Measurements from ENCODE around the gene FCGR3A. TPM values are rescaled to one million over a fixed set of nuclear protein-coding genes. Genes with fewer than 3 reads are reported as not detected.

The FCGR3A gene
- polyA plus RNA-seq, 3 donors, result 1.8 to 1.9 (median 1.9) TPM

DNA sequence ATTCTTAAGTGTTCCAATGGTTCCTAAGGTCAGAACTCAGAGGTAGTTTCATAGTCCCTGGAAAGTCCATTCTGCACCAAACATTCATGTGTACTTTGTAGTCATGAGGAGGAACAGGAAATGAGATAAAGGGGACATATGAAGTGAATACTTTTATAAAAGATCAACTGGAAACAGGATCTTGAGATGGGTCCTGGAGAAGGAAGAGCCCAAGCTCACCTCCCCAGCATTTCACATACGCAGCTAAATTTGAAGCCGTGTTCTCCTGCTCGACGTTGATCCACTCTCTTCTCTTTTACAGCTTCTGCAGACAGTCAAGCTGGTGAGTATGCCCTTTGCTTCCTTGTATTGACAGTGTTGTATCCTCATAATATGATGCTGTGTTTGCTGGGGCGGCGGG, 43.9 kb downstream of the FCGR3A start:
- DNase-seq (ENCODE audit: low read depth in 3 of 3, low spot score in 2 of 3), result no peak

DNA sequence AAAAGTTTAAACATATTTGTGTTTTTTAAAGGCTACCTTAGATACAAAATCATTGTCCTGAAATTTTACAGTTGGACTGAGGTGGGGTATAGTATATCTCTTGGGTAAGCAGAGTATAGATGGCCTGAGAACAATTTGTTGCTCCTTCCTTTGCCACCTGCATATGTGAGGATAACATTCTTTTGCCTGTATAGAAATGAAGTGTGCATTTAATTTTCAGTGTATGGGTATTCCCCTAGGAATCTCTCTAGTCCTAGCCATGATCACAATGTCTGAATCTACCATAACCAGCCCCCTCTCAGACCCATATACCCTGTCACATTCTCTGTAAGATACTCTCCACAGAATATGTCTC, 46.2 kb downstream of the FCGR3A start:
- DNase-seq (ENCODE audit: low read depth in 3 of 3, low spot score in 2 of 3), result no peak

- DNase-seq (ENCODE audit: low read depth in 3 of 3, low spot score in 2 of 3), result no peak
These were observed 46.8 kb downstream of the FCGR3A start for GRCh38 chr1:161502641-161503393.

- DNase-seq (ENCODE audit: low read depth in 3 of 3, low spot score in 2 of 3), result no peak
These were observed 47.4 kb downstream of the FCGR3A start for GRCh38 chr1:161502181-161502580.

- DNase-seq (ENCODE audit: low read depth in 3 of 3, low spot score in 2 of 3), result no peak
These were observed 48.4 kb downstream of the FCGR3A start for GRCh38 chr1:161501234-161501633.

DNA sequence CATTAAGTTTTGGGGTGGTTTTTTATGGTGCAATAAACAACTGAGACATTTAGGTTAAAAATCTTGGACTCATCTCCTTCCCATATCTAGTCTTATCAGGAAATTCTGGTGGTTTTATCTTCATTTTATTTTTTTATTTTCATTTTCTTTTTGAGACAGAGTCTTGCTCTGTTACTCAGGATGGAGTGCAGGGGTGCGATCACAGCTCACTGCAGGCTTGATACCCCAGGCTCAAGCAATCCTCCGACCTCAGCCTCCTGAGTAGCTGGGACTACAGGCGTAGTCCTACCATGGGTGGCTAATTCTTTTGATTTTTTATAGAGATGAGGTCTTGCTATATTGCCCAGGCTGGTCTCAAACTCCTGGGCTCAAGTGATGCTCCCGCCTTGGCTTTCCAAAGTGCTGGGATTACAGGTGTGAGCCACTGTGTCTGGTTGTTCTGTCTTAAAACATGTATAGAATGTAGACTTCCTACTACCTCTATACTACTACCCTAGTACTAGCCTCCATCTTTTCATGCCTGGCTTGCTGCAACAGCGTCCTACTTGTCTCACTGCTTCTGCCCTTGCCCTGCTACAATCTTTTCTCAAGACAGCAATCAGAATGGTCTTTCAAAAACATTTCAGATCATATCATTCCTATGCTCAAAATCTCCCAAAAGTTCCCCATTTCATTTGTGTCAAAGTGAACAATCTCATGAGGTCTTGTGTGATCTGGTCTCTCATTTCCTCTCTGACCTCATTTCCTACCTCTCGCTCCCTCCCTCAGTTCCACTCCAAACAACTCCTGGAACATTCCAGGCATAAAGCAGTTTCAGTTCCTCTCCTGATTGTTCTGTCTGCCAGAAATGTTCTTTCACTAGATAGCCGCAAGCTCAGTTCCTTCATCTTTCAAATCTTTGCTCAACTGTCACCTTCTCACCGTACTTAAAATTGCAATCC, 50.2 kb downstream of the FCGR3A start:
- DNase-seq (ENCODE audit: low read depth in 3 of 3, low spot score in 2 of 3), result no peak

- DNase-seq (ENCODE audit: low read depth in 3 of 3, low spot score in 2 of 3), result no peak
These were observed 51.0 kb downstream of the FCGR3A start for GRCh38 chr1:161498646-161499045.

GRCh38 chr1:161497961-161498360, 51.7 kb downstream of the FCGR3A start:
- no peak for DNase-seq (ENCODE audit: low read depth in 3 of 3, low spot score in 2 of 3)

GRCh38 chr1:161495490-161495889, 54.1 kb downstream of the FCGR3A start:
- DNase-seq (ENCODE audit: low read depth in 3 of 3, low spot score in 2 of 3), result no peak

GRCh38 chr1:161494091-161494735, 55.4 kb downstream of the FCGR3A start:
- DNase-seq (ENCODE audit: low read depth in 3 of 3, low spot score in 2 of 3), result no peak

DNA sequence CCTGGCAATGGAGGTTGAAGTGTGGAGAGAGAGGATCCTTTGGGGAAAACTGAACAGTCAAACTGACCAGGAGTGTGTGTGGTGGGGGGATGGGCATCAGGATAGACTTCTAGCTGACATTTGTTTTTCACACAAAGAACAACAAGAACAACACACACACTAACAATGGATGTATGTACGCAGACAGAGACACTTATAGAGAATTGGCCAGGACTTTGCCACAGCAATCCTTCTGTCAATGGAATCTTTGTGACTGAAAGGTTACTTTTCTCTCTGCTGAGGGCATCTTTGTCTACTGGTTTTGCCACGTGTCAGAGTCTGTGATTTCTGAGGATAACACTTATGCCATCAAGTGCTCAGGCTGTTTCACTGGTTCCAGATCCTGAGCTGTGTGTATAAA, 56.8 kb downstream of the FCGR3A start:
- no peak for DNase-seq (ENCODE audit: low read depth in 3 of 3, low spot score in 2 of 3)

Other genes starting within 250 kb of the FCGR3A start
- 1 to 10 TPM; 3.0 to 3.6 (median 3.1) TPM for gene MPZ, start 239.8 kb downstream of the FCGR3A start, polyA plus RNA-seq (ENCODE audit: insufficient read length in 3 of 3)
- 100 to 1,000 TPM; 283 to 300 (median 290) TPM for gene SDHC, start 235.4 kb downstream of the FCGR3A start, polyA plus RNA-seq (ENCODE audit: insufficient read length in 3 of 3)
- gene CFAP126, start 181.9 kb downstream of the FCGR3A start, polyA plus RNA-seq (ENCODE audit: insufficient read length in 3 of 3), result 10 to 100 TPM; 13.6 to 17.6 (median 15.8) TPM
- 1 to 10 TPM; 4.2 to 5.2 (median 4.8) TPM for gene FCGR2A, start 44.4 kb downstream of the FCGR3A start, polyA plus RNA-seq (ENCODE audit: insufficient read length in 3 of 3)
- gene HSPA6, start 25.3 kb downstream of the FCGR3A start, polyA plus RNA-seq (ENCODE audit: insufficient read length in 3 of 3), result under 1 TPM; 0.28 to 0.46 (median 0.40) TPM
- gene FCGR3B, start 81.4 kb upstream of the FCGR3A start, polyA plus RNA-seq (ENCODE audit: insufficient read length in 3 of 3), result under 1 TPM in 1 of 3 donors, not detected in 2; 0.88 TPM
- 1 to 10 TPM in 1 of 3 donors, under 1 TPM in 2; 0.29 to 1.6 (median 0.98) TPM for gene FCGR2B, start 113.3 kb upstream of the FCGR3A start, polyA plus RNA-seq (ENCODE audit: insufficient read length in 3 of 3)
- gene FCRLA, start 157.4 kb upstream of the FCGR3A start, polyA plus RNA-seq (ENCODE audit: insufficient read length in 3 of 3), result under 1 TPM; 0.15 to 0.65 (median 0.23) TPM
- 1 to 10 TPM; 3.3 to 5.3 (median 4.4) TPM for gene FCRLB, start 171.7 kb upstream of the FCGR3A start, polyA plus RNA-seq (ENCODE audit: insufficient read length in 3 of 3)
- gene DUSP12, start 200.0 kb upstream of the FCGR3A start, polyA plus RNA-seq (ENCODE audit: insufficient read length in 3 of 3), result 10 to 100 TPM; 34.6 to 43.7 (median 37.0) TPM
- 10 to 100 TPM; 34.2 to 36.0 (median 35.0) TPM for gene ATF6, start 216.5 kb upstream of the FCGR3A start, polyA plus RNA-seq (ENCODE audit: insufficient read length in 3 of 3)